ENCODE results near the gene PMAIP1.

PMAIP1 gene

DNA sequence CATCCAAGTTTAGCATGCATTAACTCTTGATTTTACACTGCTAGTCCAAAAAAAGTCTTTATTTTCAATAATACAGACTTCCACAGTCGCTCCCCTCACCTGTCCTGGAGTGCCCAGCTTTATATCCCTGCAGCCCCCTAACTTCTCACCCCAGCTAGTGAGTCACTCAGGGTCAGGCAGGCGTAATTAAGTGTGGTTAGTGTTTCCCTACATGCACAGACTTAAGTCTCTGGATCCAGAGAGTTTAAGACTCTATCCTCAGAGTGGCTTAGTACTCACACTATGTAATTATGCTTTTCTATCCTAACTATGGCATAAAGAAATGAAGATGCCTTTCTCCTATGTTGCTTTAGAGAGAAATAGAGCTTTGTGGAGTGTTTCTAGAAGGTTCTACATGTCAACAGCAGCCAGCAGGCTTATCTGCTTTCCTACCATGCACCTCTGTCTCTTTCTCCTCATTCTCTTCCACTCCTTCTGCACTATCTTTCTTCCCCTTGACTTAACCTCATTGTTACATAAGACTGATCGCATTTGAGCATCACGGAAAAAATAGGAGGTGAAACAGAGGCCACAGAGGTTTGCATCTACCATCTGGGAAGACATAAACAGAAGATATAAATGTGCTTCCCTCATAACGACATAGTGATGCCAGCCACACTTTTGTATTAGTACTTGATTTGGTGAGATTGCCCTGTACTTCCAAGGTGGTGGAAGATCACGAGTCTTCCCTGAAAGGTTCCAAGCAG lies 34.4 kb upstream of the PMAIP1 start:
- H3K27ac ChIP-seq: no peak overlapping the region
- TF ChIP-seq CTCF (IDR thresholded peaks at IDR 0.05): no peak
- TF ChIP-seq ZFX (IDR thresholded peaks at IDR 0.05; ENCODE audit: borderline replicate concordance): no peak

GRCh38 chr18:59866551-59867269 lies 33.1 kb upstream of the PMAIP1 start:
- no peak overlapping the region for H3K27ac ChIP-seq
- no peak for TF ChIP-seq CTCF (IDR thresholded peaks at IDR 0.05)
- no peak for TF ChIP-seq ZFX (IDR thresholded peaks at IDR 0.05; ENCODE audit: borderline replicate concordance)

GRCh38 chr18:59867337-59868104 lies 32.3 kb upstream of the PMAIP1 start:
- no peak overlapping the region for H3K27ac ChIP-seq
- TF ChIP-seq CTCF (IDR thresholded peaks at IDR 0.05) (no peak), ZFX (IDR thresholded peaks at IDR 0.05; ENCODE audit: borderline replicate concordance) (no peak)

DNA sequence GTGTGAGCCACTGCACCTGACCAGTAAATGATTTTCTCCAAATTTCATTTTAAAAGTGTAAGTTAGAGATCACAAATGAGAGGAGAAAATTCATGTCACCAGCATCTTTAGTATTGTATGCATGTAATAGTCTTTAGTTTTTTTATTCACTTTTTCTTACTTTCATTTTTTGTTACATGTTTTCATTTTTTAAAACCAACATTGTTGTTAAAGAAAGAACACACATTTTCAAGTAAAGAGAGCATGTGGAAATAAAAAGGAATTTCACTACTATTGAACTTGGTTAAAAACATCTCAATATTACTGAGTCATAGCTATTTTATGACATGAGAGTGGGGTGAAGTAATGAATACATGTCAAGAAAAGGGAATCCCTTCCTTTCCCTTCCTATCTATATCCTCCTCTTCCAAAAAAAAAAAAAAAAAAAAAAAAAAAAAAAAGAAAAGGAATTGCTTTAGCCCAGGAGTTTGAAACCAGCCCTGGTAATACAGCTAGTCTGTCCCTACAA lies 29.1 kb upstream of the PMAIP1 start:
- H3K27ac ChIP-seq: no peak overlapping the region
- TF ChIP-seq ZFX (IDR thresholded peaks at IDR 0.05; ENCODE audit: borderline replicate concordance) (no peak), CTCF (IDR thresholded peaks at IDR 0.05) (no peak)

DNA sequence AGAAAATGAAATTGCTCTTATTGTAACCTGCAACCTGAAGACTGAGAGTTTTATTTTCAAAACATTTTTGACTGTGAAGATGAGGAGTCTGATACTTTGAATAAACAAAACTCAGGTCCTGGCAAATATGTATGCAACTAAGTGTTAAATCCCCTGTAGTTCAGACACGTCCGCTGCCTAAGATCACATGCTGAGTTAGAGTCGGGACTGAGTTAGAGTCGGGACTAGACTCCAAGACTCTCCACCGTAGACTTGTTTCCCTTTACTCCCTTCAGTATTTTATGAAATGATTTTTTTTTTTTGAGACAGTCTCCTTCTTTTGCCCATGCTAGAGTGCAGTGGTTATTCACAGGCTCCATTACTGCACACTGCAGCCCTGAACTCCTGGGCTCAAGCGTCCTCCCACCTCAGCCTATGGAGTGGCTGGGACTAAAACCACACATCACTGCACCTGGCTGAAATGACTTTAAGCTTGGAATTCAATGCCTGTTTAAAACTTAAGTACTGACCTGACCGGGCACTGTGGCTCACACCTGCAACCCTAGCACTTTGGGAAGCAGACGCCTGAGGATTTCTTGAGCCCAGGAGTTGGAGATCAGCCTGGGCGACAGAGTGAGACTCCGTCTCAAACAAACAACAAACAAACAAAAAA lies 28.0 kb upstream of the PMAIP1 start:
- no peak for TF ChIP-seq ZFX (IDR thresholded peaks at IDR 0.05; ENCODE audit: borderline replicate concordance)
- no peak for TF ChIP-seq CTCF (IDR thresholded peaks at IDR 0.05)

GRCh38 chr18:59873641-59874040 lies 26.2 kb upstream of the PMAIP1 start:
- H3K27ac ChIP-seq: no peak overlapping the region
- TF ChIP-seq CTCF (IDR thresholded peaks at IDR 0.05): no peak
- no peak for TF ChIP-seq ZFX (IDR thresholded peaks at IDR 0.05; ENCODE audit: borderline replicate concordance)

More for the DNA sequence above, 28.0 kb upstream of the PMAIP1 start:
- no peak overlapping the region for H3K27ac ChIP-seq
